Astrocyte (in vitro differentiated cells and primary cell): Measurements from ENCODE around the gene SULT1A3.
"Not testable (repeated sequence)": the region's sequence is repeated elsewhere in the genome, so short reads cannot be mapped to it uniquely, and the experiment has no call there.

Experiments
- EZH2 ChIP-seq: IDR thresholded peaks from 2 replicates; pipeline ENCODE4 v1.6.1; 2012; ENCODE audit warnings: mild to moderate bottlenecking, low read length, inconsistent platforms; ENCODE audit not compliant: insufficient read depth
- TF ChIP-seq, protein P1 (sequence below): IDR thresholded peaks from 2 replicates; pipeline ENCODE4 v1.5.1; 2011; ENCODE audit warnings: low read depth, mild to moderate bottlenecking, inconsistent platforms, low read length, moderate library complexity; ENCODE audit not compliant: insufficient read depth

GRCh38 chr16:30206252-30206651 is 7.2 kb downstream of the SULT1A3 start:
- not testable (repeated sequence) for TF ChIP-seq EZH2
- TF ChIP-seq, protein P1, sequence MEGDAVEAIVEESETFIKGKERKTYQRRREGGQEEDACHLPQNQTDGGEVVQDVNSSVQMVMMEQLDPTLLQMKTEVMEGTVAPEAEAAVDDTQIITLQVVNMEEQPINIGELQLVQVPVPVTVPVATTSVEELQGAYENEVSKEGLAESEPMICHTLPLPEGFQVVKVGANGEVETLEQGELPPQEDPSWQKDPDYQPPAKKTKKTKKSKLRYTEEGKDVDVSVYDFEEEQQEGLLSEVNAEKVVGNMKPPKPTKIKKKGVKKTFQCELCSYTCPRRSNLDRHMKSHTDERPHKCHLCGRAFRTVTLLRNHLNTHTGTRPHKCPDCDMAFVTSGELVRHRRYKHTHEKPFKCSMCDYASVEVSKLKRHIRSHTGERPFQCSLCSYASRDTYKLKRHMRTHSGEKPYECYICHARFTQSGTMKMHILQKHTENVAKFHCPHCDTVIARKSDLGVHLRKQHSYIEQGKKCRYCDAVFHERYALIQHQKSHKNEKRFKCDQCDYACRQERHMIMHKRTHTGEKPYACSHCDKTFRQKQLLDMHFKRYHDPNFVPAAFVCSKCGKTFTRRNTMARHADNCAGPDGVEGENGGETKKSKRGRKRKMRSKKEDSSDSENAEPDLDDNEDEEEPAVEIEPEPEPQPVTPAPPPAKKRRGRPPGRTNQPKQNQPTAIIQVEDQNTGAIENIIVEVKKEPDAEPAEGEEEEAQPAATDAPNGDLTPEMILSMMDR, result not testable (repeated sequence)
